Mucosa of descending colon (tissue), 3 donors: ENCODE measurements around the gene MAPKAP1. TPM values are rescaled to one million over a fixed set of nuclear protein-coding genes. Genes with fewer than 3 reads are reported as not detected.

Experiments
- ATAC-seq: fragments of 200-7000 bp; cut with Tn5 transposase; one replicate; pipeline ENCODE4 v1.9.1; 2020; ENCODE audit warnings: mild to moderate bottlenecking, moderate library complexity
- DNase-seq, 3 donors: peaks; one replicate each; pipeline ENCODE4 v3.0.0-alpha.2; 2020
- H3K36me3 ChIP-seq: fragments of 200-600 bp; one replicate; pipeline ENCODE4 v1.8.0; 2021; ENCODE audit warnings: low read depth, mild to moderate bottlenecking
- H3K4me1 ChIP-seq: fragments of 200-600 bp; one replicate; pipeline ENCODE4 v1.8.0; 2021; ENCODE audit warnings: low read depth, mild to moderate bottlenecking
- H3K4me3 ChIP-seq: fragments of 200-600 bp; one replicate; pipeline ENCODE4 v1.8.0; 2021; ENCODE audit warnings: mild to moderate bottlenecking
- H3K9me3 ChIP-seq: fragments of 200-600 bp; one replicate; pipeline ENCODE4 v1.8.0; 2021; ENCODE audit warnings: mild to moderate bottlenecking
- CTCF ChIP-seq: fragments of 200-600 bp; IDR thresholded peaks from one replicate; pipeline ENCODE4 v1.8.0; 2022; ENCODE audit warnings: antibody characterized with exemption, mild to moderate bottlenecking
- intact Hi-C, 2 donors: fragments of 100-400 bp; cut with DNase I in 1 of 2; cut with micrococcal nuclease in 1 of 2; formaldehyde crosslinking; loops; one replicate each; pipeline versions ENCODE4 v1.11.0 to v1.11.1; 2022; cut with DNase I, micrococcal nuclease
- total RNA-seq, 3 donors: library from RNA; stranded (reverse); fragmentation: NEBNext Ultra II Directional in 2 of 3; extraction: Animal tissue kit (Norgen Biotek cat#: 25700) in 2 of 3; gene quantifications; one replicate each; pipeline versions ENCODE4 v1.2.1 to v1.2.4, GENCODE V29; 2021 to 2023
- donor health status: DM: no; HTN: no; CAD: no; lungs with moderate emphysema.
- donor health status: DM: no; HTN: no; CAD: no.
- donor health status: DM: no; HTN: yes; CAD: no.

Gene MAPKAP1
- total RNA-seq, 3 donors from 2014 or later = 73.2 to 98.4 (median 84.9) TPM

GRCh38 chr9:125388978-125389377, 318.0 kb downstream of the MAPKAP1 start:
- no peak for TF ChIP-seq CTCF
- H3K4me3 ChIP-seq = no peak overlapping the region
- no peak for ATAC-seq
- H3K9me3 ChIP-seq = no peaks in the 10 kb centered on the region
- DNase-seq = no peak
- intact Hi-C loops = no loop called here
- no peaks in the 10 kb centered on the region for H3K4me1 ChIP-seq
- H3K36me3 ChIP-seq = no peaks in the 10 kb centered on the region

GRCh38 chr9:125387861-125388524, 319.0 kb downstream of the MAPKAP1 start:
- ATAC-seq = no peak
- DNase-seq = no peak
- Histone ChIP-seq H3K9me3 (no peaks in the 10 kb centered on the region), H3K4me1 (no peaks in the 10 kb centered on the region), H3K36me3 (no peaks in the 10 kb centered on the region), H3K4me3 (no peak overlapping the region)
- no peak for TF ChIP-seq CTCF
- intact Hi-C loops = no loop called here

Other genes with a start within 250 kb of the MAPKAP1 start
- gene PBX3, start 40.2 kb upstream of the MAPKAP1 start, total RNA-seq = 10 to 100 TPM; 11.7 to 71.7 (median 17.4) TPM